GM12801 (cell line): ENCODE measurements around the gene THBS3.

Experiments used
- CTCF ChIP-seq: IDR thresholded peaks from one replicate; pipeline ENCODE4 v1.5.1; 2011; ENCODE audit warnings: control low read depth; ENCODE audit not compliant: insufficient read length; ENCODE audit errors: extremely low read depth

Gene THBS3

GRCh38 chr1:155174324-155175280, 33.1 kb downstream of the THBS3 start:
- no peak for TF ChIP-seq CTCF

- TF ChIP-seq CTCF, result no peak
Observed at GRCh38 chr1:155173478-155174323, 34.0 kb downstream of the THBS3 start, which contains the start of gene TRIM46. TSS of gene TRIM46 (plus strand) at chr1:155173849. CDS start at chr1:155173967, 118 bp downstream.

GRCh38 chr1:155172732-155173477, 34.8 kb downstream of the THBS3 start, which contains the start of gene KRTCAP2:
TSS of gene KRTCAP2 (minus strand) at chr1:155173304. CDS start at chr1:155173224, 80 bp downstream.
- peak; percentile 91 for TF ChIP-seq CTCF

GRCh38 chr1:155171836-155172731, 35.6 kb downstream of the THBS3 start:
- no peak for TF ChIP-seq CTCF

- no peak for TF ChIP-seq CTCF
Observed at GRCh38 chr1:155170806-155171205, 36.9 kb downstream of the THBS3 start.

- no peak for TF ChIP-seq CTCF
Observed at GRCh38 chr1:155170101-155170785, 37.5 kb downstream of the THBS3 start.
